Small intestine (tissue), 7 donors: Measurements from ENCODE around the gene TMEM175. TPM values are rescaled to one million over a fixed set of nuclear protein-coding genes. Genes with fewer than 3 reads are reported as not detected.

Source experiments
- DNase-seq, 2 donors: peaks; one replicate each; pipeline versions ENCODE4 v3.0.0 to v3.0.0-alpha.2; 2013
- FAIRE-seq: peaks from 2 replicates; lab custom pipeline; 2012; peaks lifted over from hg19 to GRCh38; lab: Jason Lieb, UNC
- H3K27ac ChIP-seq, 3 donors: one replicate each; pipeline ENCODE4 v1.5.1; 2013; ENCODE audit warnings: low read length in 2 of 3, mild to moderate bottlenecking in 2 of 3, control low read depth in 1 of 3, inconsistent platforms in 1 of 3, low read depth in 1 of 3, moderate library complexity in 1 of 3
- H3K27me3 ChIP-seq, 3 donors: one replicate each; pipeline ENCODE4 v1.6.1; 2013; ENCODE audit warnings: low read length in 3 of 3, inconsistent platforms in 1 of 3; ENCODE audit not compliant: control insufficient read depth in 3 of 3, insufficient read depth in 3 of 3
- H3K36me3 ChIP-seq, 3 donors: one replicate each; pipeline ENCODE4 v1.6.1; 2013; ENCODE audit warnings: low read length in 3 of 3, inconsistent platforms in 1 of 3, low read depth in 1 of 3, mild to moderate bottlenecking in 1 of 3, moderate library complexity in 1 of 3; ENCODE audit not compliant: control insufficient read depth in 3 of 3, insufficient read depth in 2 of 3
- H3K4me1 ChIP-seq, 3 donors: one replicate each; pipeline ENCODE4 v1.6.1; 2013; ENCODE audit warnings: low read length in 2 of 3, inconsistent platforms in 1 of 3, low read depth in 1 of 3, mild to moderate bottlenecking in 1 of 3, moderate library complexity in 1 of 3; ENCODE audit not compliant: control insufficient read depth in 3 of 3, insufficient read depth in 2 of 3
- H3K4me3 ChIP-seq, 3 donors: one replicate each; pipeline ENCODE4 v1.5.1; 2013; ENCODE audit warnings: low read length in 3 of 3, control low read depth in 1 of 3, inconsistent platforms in 1 of 3, low read depth in 1 of 3, mild to moderate bottlenecking in 1 of 3, moderate library complexity in 1 of 3
- H3K9me3 ChIP-seq, 2 donors: one replicate each; pipeline ENCODE4 v1.6.1; 2013; ENCODE audit warnings: low read depth in 1 of 2, low read length in 1 of 2; ENCODE audit not compliant: control insufficient read depth in 2 of 2, insufficient read depth in 1 of 2
- WGBS, 3 donors: extraction: QIAGEN DNeasy Blood & Tissue Kit; methylation state at CpG; one replicate each; pipeline ENCODE4 v1.1.7; 2013; 5-methylcytosine and 5-hydroxymethylcytosine counted together
- polyA plus RNA-seq, 4 donors: library from polyadenylated mRNA; stranded (reverse) in 3 of 4; unstranded in 1 of 4; fragments of 200-250 nt in 3 of 4; fragments of 120-200 nt in 1 of 4; gene quantifications; one replicate each; pipeline versions ENCODE4 v1.2.1 to v1.2.3, GENCODE V29; 2013
- donor health status: healthy with polysubstance abuse.
- donor health status: control.
- donor health status: control.
- donor health status: Bipolar disorder and iron deficiency.
- donor health status: healthy.

The TMEM175 gene
- polyA plus RNA-seq, 4 donors, result 23.1 to 29.5 (median 24.3) TPM

DNA sequence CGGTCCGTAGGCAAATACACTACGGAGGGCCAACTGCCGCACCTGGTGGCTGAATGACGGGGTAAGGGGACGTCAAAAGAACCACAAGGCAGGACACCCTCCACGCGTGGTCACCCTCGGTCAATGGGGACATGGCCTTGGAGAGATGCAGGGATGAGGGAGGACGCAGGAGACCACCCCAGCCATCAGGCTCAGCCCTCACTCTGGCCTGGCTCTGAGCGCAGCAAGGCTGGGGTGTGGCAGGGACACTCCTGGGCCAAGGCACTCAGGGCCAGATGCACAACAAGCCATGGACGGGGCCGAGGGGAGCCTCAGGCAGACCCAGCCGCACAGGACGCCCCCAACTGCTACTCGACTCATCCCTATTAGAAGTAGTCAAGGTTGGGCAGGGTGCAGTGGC is 36.7 kb upstream of the TMEM175 start:
- WGBS, 3 donors, result 95 to 97% (median 96%) methylated on average over 16 of the region's 16 CpGs
- no peak for FAIRE-seq
- Histone ChIP-seq H3K4me1 (no peaks in the 10 kb centered on the region), H3K9me3 (no peaks in the 10 kb centered on the region), H3K27ac (no peak overlapping the region), H3K36me3 (peaks cover 11 to 94% (median 22%) of the 10 kb centered on the region in 3 donors), H3K27me3 (no peaks in the 10 kb centered on the region), H3K4me3 (no peak overlapping the region)
- no peak for DNase-seq

DNA sequence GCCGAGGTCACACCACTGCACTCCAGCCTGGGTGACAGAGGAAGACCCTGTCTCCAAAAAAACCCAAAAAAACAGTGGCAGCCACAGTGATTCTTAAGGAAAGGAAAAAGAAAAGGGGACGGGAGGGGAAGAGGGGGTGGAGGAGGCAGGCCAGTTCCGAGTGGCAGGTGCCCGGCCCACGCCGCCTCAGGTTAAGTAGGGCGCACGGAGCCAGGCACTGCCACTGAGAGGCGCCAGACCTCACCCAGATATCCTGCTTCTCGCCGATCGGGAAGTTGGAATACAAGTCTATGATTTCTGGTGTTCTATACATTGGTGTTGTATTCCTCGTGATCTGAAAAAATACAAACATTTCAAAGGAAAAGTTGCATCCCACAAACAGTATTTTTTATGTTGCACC is 36.0 kb upstream of the TMEM175 start:
- Histone ChIP-seq H3K4me1 (no peaks in the 10 kb centered on the region), H3K9me3 (no peaks in the 10 kb centered on the region), H3K27me3 (no peaks in the 10 kb centered on the region), H3K27ac (no peak overlapping the region), H3K36me3 (peaks cover 12 to 93% (median 22%) of the 10 kb centered on the region in 3 donors), H3K4me3 (no peak overlapping the region)
- no peak for FAIRE-seq
- 94 to 97% (median 94%) methylated on average over 13 of the region's 13 CpGs for WGBS, 3 donors
- no peak for DNase-seq

DNA sequence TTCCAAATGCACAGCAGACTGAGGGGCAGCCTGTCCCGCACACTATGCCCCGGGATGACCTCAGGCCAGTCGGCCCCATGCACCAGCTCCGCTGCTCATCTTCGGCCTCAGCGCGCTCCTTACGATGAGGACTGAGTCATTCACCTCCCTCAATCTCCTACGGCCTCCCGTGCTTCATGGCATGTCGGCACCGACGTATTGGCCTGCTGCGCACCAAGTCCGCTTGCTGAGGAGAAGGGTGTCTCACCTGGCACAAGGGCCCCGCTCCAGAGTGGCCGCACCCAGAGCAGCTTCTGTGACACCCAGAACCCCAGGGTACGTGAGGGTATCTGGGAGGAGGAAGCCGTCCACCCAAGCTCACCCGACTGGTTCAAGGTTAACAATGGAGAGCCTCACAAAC is 35.6 kb upstream of the TMEM175 start:
- no peak overlapping the region for H3K27ac ChIP-seq
- no peaks in the 10 kb centered on the region for H3K27me3 ChIP-seq
- DNase-seq (no peak), FAIRE-seq (no peak)
- no peaks in the 10 kb centered on the region for H3K4me1 ChIP-seq
- H3K36me3 ChIP-seq, result peaks cover 15 to 93% (median 22%) of the 10 kb centered on the region in 3 donors
- H3K4me3 ChIP-seq, result no peak overlapping the region
- 95% methylated on average over 20 of the region's 20 CpGs for WGBS, 3 donors
- H3K9me3 ChIP-seq, result no peaks in the 10 kb centered on the region

DNA sequence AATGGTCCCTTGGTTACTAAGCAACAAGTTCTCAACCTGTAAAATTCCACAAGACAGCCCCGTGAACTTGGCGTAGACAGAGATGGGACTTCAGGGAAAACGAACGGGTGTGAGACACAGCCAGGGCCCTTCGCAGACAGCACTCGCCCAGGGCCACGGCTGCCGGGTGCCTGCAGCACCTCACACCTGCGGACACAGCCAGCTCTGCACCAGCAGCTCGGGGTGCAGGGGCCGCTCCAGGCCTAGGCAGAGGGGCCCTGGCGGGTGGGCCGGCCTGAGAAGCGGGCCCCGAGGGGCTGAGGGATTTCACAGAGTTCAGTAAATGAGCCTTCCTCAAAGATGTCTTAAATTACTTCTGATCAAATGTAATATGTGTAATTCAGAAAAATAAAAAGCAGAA is 34.1 kb upstream of the TMEM175 start:
- H3K9me3 ChIP-seq, result no peaks in the 10 kb centered on the region
- DNase-seq (no peak), FAIRE-seq (no peak)
- peaks cover 14 to 90% (median 24%) of the 10 kb centered on the region in 3 donors for H3K36me3 ChIP-seq
- 93 to 97% (median 95%) methylated on average over 15 of the region's 15 CpGs for WGBS, 3 donors
- no peak overlapping the region for H3K4me3 ChIP-seq
- no peak overlapping the region for H3K27ac ChIP-seq
- no peaks in the 10 kb centered on the region for H3K27me3 ChIP-seq
- H3K4me1 ChIP-seq, result no peaks in the 10 kb centered on the region

DNA sequence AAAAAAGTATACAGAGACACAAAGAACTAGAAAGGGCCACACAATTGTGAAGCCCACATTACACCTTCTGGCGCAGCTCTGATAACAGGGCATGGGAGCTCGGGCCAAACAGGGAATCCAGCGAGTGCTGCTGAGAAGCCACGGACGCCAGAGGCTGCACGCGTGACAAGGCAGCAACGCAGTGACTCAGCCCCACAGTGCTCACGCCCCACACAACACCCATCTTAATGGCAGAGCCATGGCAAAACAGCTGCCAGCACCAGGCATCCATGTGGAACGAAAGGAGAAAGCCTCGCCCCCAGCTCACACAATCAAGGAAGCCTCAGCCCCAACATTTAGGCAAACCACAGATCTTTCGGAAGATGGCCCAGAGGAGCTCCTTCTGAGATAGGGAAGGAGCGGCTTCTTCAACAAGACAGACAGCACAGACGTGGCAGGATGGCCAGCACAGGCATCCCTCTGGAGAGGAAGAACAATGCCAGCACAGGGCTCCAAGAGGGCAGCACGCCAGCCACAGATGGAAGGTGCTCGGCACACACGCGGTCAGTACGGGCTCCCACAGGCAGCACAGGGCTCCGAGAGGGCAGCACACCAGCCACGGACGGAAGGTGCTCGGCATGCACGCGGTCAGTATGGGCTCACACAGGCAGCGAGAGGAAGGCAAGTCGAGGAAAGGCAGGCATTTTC is 33.2 kb upstream of the TMEM175 start:
- no peak overlapping the region for H3K27ac ChIP-seq
- WGBS, 3 donors, result 94 to 97% (median 96%) methylated on average over 27 of the region's 27 CpGs
- H3K4me1 ChIP-seq, result no peaks in the 10 kb centered on the region
- H3K27me3 ChIP-seq, result no peaks in the 10 kb centered on the region
- H3K9me3 ChIP-seq, result no peaks in the 10 kb centered on the region
- no peak for DNase-seq
- peaks cover 14 to 90% (median 22%) of the 10 kb centered on the region in 3 donors for H3K36me3 ChIP-seq
- FAIRE-seq, result no peak
- H3K4me3 ChIP-seq, result no peak overlapping the region

DNA sequence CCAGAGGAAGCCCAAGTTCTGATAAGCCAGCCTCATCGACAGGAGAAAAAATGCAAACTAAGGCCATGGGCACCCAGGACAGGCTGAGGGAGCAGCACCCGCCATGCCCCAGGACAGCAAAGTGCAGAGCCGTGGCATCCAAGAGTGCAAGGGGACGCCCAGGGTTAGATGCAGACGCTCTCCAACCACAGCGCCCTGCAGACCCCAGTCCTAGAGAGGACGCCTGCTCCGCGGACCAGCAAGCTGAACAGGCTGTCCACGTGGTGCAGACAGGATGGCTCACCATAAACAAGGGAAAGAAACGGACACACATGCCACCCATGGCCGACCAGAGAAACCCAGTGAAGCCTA is 32.7 kb upstream of the TMEM175 start:
- no peak overlapping the region for H3K4me3 ChIP-seq
- no peak overlapping the region for H3K27ac ChIP-seq
- 90 to 94% (median 93%) methylated on average over 12 of the region's 12 CpGs for WGBS, 3 donors
- no peak for DNase-seq
- H3K36me3 ChIP-seq, result peaks cover 10 to 87% (median 20%) of the 10 kb centered on the region in 3 donors
- no peaks in the 10 kb centered on the region for H3K9me3 ChIP-seq
- H3K27me3 ChIP-seq, result no peaks in the 10 kb centered on the region
- no peaks in the 10 kb centered on the region for H3K4me1 ChIP-seq
- no peak for FAIRE-seq

DNA sequence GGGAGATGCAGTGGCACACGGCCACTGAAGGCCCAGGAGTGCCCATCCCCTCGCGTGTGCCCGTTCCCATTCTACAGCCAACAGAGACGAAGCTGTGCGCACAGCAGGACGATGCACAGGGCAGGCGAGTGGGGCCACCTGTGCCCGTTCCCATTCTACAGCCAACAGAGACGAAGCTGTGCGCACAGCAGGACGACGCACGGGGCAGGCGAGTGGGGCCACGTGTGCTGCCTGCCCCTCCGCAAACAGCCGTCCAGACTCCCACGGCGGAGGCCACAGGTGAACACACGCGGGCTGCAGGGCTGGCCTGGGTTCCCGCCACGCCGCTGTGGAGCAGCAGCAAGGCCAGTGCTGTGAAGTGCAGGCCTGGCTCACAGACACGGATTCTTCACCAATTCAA is 32.2 kb upstream of the TMEM175 start:
- no peak overlapping the region for H3K27ac ChIP-seq
- DNase-seq, result no peak
- H3K4me1 ChIP-seq, result no peaks in the 10 kb centered on the region
- FAIRE-seq, result no peak
- H3K4me3 ChIP-seq, result no peak overlapping the region
- peaks cover 10 to 89% (median 22%) of the 10 kb centered on the region in 3 donors for H3K36me3 ChIP-seq
- no peaks in the 10 kb centered on the region for H3K9me3 ChIP-seq
- no peaks in the 10 kb centered on the region for H3K27me3 ChIP-seq
- WGBS, 3 donors, result 91 to 95% (median 93%) methylated on average over 26 of the region's 26 CpGs

DNA sequence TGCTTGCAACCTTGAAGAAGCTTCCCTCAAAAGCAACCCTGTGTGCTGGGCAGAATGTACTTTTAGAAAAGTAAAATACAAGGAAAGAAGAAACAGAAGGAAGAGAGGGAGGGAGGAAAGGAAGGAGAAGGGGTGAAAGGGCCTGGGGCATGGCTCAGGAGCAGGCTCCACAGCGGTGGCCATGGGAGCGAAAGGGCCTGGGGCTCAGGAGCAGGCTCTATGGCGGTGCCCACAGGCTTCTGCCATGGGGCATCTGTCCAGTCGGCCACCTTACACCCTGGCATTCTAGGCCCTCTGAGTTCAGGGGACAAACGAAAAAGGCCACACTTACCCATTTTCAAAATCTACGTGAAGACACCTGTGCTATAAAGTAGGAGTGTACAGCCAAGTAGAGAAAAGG is 31.5 kb upstream of the TMEM175 start:
- H3K4me1 ChIP-seq, result no peaks in the 10 kb centered on the region
- H3K36me3 ChIP-seq, result peaks cover 10 to 89% (median 22%) of the 10 kb centered on the region in 3 donors
- 93 to 99% (median 93%) methylated on average over 6 of the region's 6 CpGs for WGBS, 3 donors
- H3K27ac ChIP-seq, result no peak overlapping the region
- no peak for DNase-seq
- no peaks in the 10 kb centered on the region for H3K27me3 ChIP-seq
- FAIRE-seq, result no peak
- no peak overlapping the region for H3K4me3 ChIP-seq
- peaks cover 0 to 6% of the 10 kb centered on the region in 2 donors for H3K9me3 ChIP-seq
